ENCODE measurements around the gene LBH. TPM values are rescaled to one million over a fixed set of nuclear protein-coding genes. Genes with fewer than 3 reads are reported as not detected.

The LBH gene
- polyA plus RNA-seq, 3 donors = 0.41 to 0.76 (median 0.42) TPM

DNA sequence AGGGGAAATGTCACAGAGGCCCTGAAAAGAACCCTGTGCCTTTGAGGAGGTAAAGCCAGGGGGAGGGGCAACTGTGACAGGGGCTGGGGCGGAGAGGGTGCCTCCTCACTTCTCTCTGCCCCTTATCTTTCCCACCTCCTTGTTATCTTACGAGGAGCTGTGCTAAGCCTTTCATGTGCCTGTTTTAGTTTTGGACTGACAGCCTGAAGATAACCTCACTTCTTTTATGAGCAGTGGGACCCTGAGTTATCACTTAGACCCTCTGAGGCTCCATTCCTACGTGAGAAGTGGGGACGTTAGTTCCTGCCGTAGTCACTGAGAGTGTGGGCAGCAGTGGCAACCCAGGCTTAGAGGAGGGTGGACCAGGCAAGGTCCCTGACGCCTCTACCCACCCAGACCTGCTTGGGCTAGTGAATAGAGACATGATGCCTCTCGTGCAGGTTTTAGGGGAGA is 39.5 kb upstream of the LBH start:
- Histone ChIP-seq H3K4me3 (replicated peaks in 1 of 3; ENCODE audit: low read depth in 2 of 3, low read length in 3 of 3) (no peak overlapping the region), H3K27ac (ENCODE audit: low read depth in 1 of 2, low read length in 2 of 2) (no peak overlapping the region), H3K79me2 (ENCODE audit: insufficient read depth, low read length) (no peaks in the 10 kb centered on the region), H3K4me2 (replicated peaks; ENCODE audit: extremely low read depth, low read length, poor library complexity, severe bottlenecking) (no peak overlapping the region), H3K9ac (ENCODE audit: insufficient read depth, low read length, poor library complexity, severe bottlenecking) (no peak overlapping the region), H3K27me3 (ENCODE audit: control insufficient read depth in 2 of 2, insufficient read depth in 2 of 2, low read length in 2 of 2) (no peaks in the 10 kb centered on the region), H3K36me3 (replicated peaks in 1 of 2; ENCODE audit: control insufficient read depth in 1 of 2, insufficient read depth in 2 of 2, low read length in 2 of 2) (no peaks in the 10 kb centered on the region), H2AFZ (ENCODE audit: insufficient read depth, low read depth, low read length, poor library complexity, severe bottlenecking) (no peak overlapping the region), H4K20me1 (ENCODE audit: insufficient read depth, low read length) (no peaks in the 10 kb centered on the region), H3K4me1 (ENCODE audit: control insufficient read depth in 1 of 2, insufficient read depth in 2 of 2, low read length in 2 of 2) (peaks cover 15% of the 10 kb centered on the region in 2 donors), H3K9me3 (replicated peaks in 1 of 2; ENCODE audit: control insufficient read depth in 1 of 2, insufficient read depth in 1 of 2, low read length in 2 of 2) (peaks cover 0 to 6% of the 10 kb centered on the region in 2 donors)
- H3K4me3 Mint-ChIP-seq = no peak overlapping the region
- H3K27me3 Mint-ChIP-seq (ENCODE audit: low read depth in 3 of 3) = peaks cover 0 to 7% (median 2%) of the 10 kb centered on the region in 3 donors
- no peak for DNase-seq
- 91% methylated on average over 4 of the region's 7 CpGs for WGBS (ENCODE audit: insufficient coverage)
- peaks cover 4 to 12% (median 8%) of the 10 kb centered on the region in 7 donors for H3K9me3 Mint-ChIP-seq
- TF ChIP-seq, protein P1, sequence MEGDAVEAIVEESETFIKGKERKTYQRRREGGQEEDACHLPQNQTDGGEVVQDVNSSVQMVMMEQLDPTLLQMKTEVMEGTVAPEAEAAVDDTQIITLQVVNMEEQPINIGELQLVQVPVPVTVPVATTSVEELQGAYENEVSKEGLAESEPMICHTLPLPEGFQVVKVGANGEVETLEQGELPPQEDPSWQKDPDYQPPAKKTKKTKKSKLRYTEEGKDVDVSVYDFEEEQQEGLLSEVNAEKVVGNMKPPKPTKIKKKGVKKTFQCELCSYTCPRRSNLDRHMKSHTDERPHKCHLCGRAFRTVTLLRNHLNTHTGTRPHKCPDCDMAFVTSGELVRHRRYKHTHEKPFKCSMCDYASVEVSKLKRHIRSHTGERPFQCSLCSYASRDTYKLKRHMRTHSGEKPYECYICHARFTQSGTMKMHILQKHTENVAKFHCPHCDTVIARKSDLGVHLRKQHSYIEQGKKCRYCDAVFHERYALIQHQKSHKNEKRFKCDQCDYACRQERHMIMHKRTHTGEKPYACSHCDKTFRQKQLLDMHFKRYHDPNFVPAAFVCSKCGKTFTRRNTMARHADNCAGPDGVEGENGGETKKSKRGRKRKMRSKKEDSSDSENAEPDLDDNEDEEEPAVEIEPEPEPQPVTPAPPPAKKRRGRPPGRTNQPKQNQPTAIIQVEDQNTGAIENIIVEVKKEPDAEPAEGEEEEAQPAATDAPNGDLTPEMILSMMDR (IDR thresholded peaks at IDR 0.05) = no peak
- H3K36me3 Mint-ChIP-seq = no peaks in the 10 kb centered on the region
- intact Hi-C loops (cut with micrococcal nuclease) = no loop called here
- H3K27ac Mint-ChIP-seq = no peak overlapping the region
- H3K4me1 Mint-ChIP-seq = peaks cover 17% of the 10 kb centered on the region

GRCh38 chr2:30192314-30192713 is 39.0 kb upstream of the LBH start:
- H4K20me1 ChIP-seq (ENCODE audit: insufficient read depth, low read length) = no peaks in the 10 kb centered on the region
- intact Hi-C loops (cut with micrococcal nuclease) = no loop called here
- H3K27ac ChIP-seq (ENCODE audit: low read depth in 1 of 2, low read length in 2 of 2) = no peak overlapping the region
- no peak overlapping the region for H3K4me2 ChIP-seq (replicated peaks; ENCODE audit: extremely low read depth, low read length, poor library complexity, severe bottlenecking)
- no peaks in the 10 kb centered on the region for H3K79me2 ChIP-seq (ENCODE audit: insufficient read depth, low read length)
- H3K9me3 Mint-ChIP-seq = peaks cover 4 to 12% (median 8%) of the 10 kb centered on the region in 7 donors
- H3K4me1 Mint-ChIP-seq = peaks cover 17% of the 10 kb centered on the region
- TF ChIP-seq, protein P1 (IDR thresholded peaks at IDR 0.05) = no peak
- H3K4me1 ChIP-seq (ENCODE audit: control insufficient read depth in 1 of 2, insufficient read depth in 2 of 2, low read length in 2 of 2) = peaks cover 15% of the 10 kb centered on the region in 2 donors
- H2AFZ ChIP-seq (ENCODE audit: insufficient read depth, low read depth, low read length, poor library complexity, severe bottlenecking) = no peak overlapping the region
- H3K36me3 Mint-ChIP-seq = no peaks in the 10 kb centered on the region
- no peak overlapping the region for H3K27ac Mint-ChIP-seq
- H3K27me3 ChIP-seq (ENCODE audit: control insufficient read depth in 2 of 2, insufficient read depth in 2 of 2, low read length in 2 of 2) = no peaks in the 10 kb centered on the region
- no peak overlapping the region for H3K4me3 ChIP-seq (replicated peaks in 1 of 3; ENCODE audit: low read depth in 2 of 3, low read length in 3 of 3)
- peaks cover 0 to 6% of the 10 kb centered on the region in 2 donors for H3K9me3 ChIP-seq (replicated peaks in 1 of 2; ENCODE audit: control insufficient read depth in 1 of 2, insufficient read depth in 1 of 2, low read length in 2 of 2)
- no peaks in the 10 kb centered on the region for H3K36me3 ChIP-seq (replicated peaks in 1 of 2; ENCODE audit: control insufficient read depth in 1 of 2, insufficient read depth in 2 of 2, low read length in 2 of 2)
- no CpG with 5 or more reads among the region's 4 CpGs for WGBS (ENCODE audit: insufficient coverage)
- H3K27me3 Mint-ChIP-seq (ENCODE audit: low read depth in 3 of 3) = peaks cover 2 to 7% (median 2%) of the 10 kb centered on the region in 3 donors
- no peak for DNase-seq
- H3K9ac ChIP-seq (ENCODE audit: insufficient read depth, low read length, poor library complexity, severe bottlenecking) = no peak overlapping the region
- H3K4me3 Mint-ChIP-seq = no peak overlapping the region

Data from CD14-positive monocyte (primary cell).